Breast epithelium (tissue), 4 donors: ENCODE data around the gene TMEM107. TPM values are rescaled to one million over a fixed set of nuclear protein-coding genes. Genes with fewer than 3 reads are reported as not detected.

ENCODE experiments used
- DNase-seq, 2 donors: peaks; one replicate each; pipeline ENCODE4 v3.0.0-alpha.2; 2019; ENCODE audit warnings: low spot score in 2 of 2
- H3K27ac ChIP-seq, 2 donors: fragments of 200-600 bp; sonication (generic) in 1 of 2; one replicate each; pipeline ENCODE4 v1.5.1; 2016 to 2019; ENCODE audit warnings: mild to moderate bottlenecking in 1 of 2
- H3K27me3 ChIP-seq, 2 donors: fragments of 200-600 bp; sonication (generic) in 1 of 2; one replicate each; pipeline versions ENCODE4 v1.5.1 to v1.6.0; 2017 to 2019; ENCODE audit warnings: control low read depth in 1 of 2, mild to moderate bottlenecking in 1 of 2
- H3K36me3 ChIP-seq: fragments of 200-600 bp; one replicate; pipeline ENCODE4 v1.5.1; 2019
- H3K4me1 ChIP-seq, 2 donors: fragments of 200-600 bp; sonication (generic); one replicate each; pipeline ENCODE4 v1.5.1; 2016 to 2019; ENCODE audit warnings: control low read depth in 1 of 2
- H3K4me3 ChIP-seq, 3 donors: fragments of 200-600 bp; sonication (generic); 1 replicate in 2 of 3; 2 replicates in 1 of 3; pipeline ENCODE4 v1.5.1; 2016 to 2019; ENCODE audit warnings: mild to moderate bottlenecking in 3 of 3, moderate library complexity in 2 of 3
- H3K9me3 ChIP-seq, 2 donors: fragments of 200-600 bp; sonication (generic) in 1 of 2; one replicate each; pipeline ENCODE4 v1.5.1; 2016 to 2019; ENCODE audit warnings: control low read depth in 1 of 2
- CTCF ChIP-seq, 3 donors: fragments of 450-650 bp; IDR thresholded peaks; one replicate each; pipeline ENCODE4 v1.5.1; 2016 to 2017; ENCODE audit warnings: antibody characterized with exemption in 3 of 3, mild to moderate bottlenecking in 3 of 3, moderate library complexity in 3 of 3
- POLR2A ChIP-seq: fragments of 450-650 bp; IDR thresholded peaks from one replicate; pipeline ENCODE4 v1.6.1; 2016; ENCODE audit warnings: antibody characterized with exemption, mild to moderate bottlenecking, moderate library complexity
- POLR2AphosphoS5 ChIP-seq, 3 donors: sonication (generic); formaldehyde crosslinking; IDR thresholded peaks; one replicate each; pipeline ENCODE4 v1.6.1; 2017; ENCODE audit warnings: antibody characterized with exemption in 3 of 3
- intact Hi-C: fragments of 100-400 bp; cut with DNase I; formaldehyde crosslinking; loops from one replicate; pipeline ENCODE4 v1.15.1; 2023; ENCODE audit warnings: low total_unique reads
- total RNA-seq, 3 donors: library from RNA; depleted of rRNA; stranded (reverse); fragments of >200 nt; gene quantifications; one replicate each; pipeline ENCODE4 v1.1.0, GENCODE V29; 2016

The TMEM107 gene
- total RNA-seq, 3 donors from 2014 or later, result 15.7 to 83.1 (median 41.0) TPM

- TF ChIP-seq POLR2AphosphoS5 (IDR thresholded peaks at IDR 0.05) (no peak), CTCF (IDR thresholded peaks at IDR 0.05) (no peak), POLR2A (no peak)
- H3K4me1 ChIP-seq, result peaks cover 9 to 10% of the 10 kb centered on the region in 2 donors
- H3K27ac ChIP-seq, result no peak overlapping the region
- no peak overlapping the region for H3K4me3 ChIP-seq
- no peak for DNase-seq
- H3K27me3 ChIP-seq, result no peaks in the 10 kb centered on the region
- H3K36me3 ChIP-seq, result no peaks in the 10 kb centered on the region
- intact Hi-C loops, result no loop called here
- H3K9me3 ChIP-seq, result no peaks in the 10 kb centered on the region
These were observed 8.7 kb downstream of the TMEM107 start for GRCh38 chr17:8167526-8167925.

- intact Hi-C loops, result no loop called here
- peak overlapping the region; percentile 4 to 44 for H3K27ac ChIP-seq
- H3K4me1 ChIP-seq, result peaks cover 9 to 11% of the 10 kb centered on the region in 2 donors
- H3K27me3 ChIP-seq, result no peaks in the 10 kb centered on the region
- no peaks in the 10 kb centered on the region for H3K36me3 ChIP-seq
- H3K4me3 ChIP-seq, result no peak overlapping the region
- no peaks in the 10 kb centered on the region for H3K9me3 ChIP-seq
- no peak for DNase-seq
- TF ChIP-seq POLR2A (no peak), CTCF (IDR thresholded peaks at IDR 0.05) (no peak), POLR2AphosphoS5 (IDR thresholded peaks at IDR 0.05) (no peak)
These were observed 9.4 kb downstream of the TMEM107 start for GRCh38 chr17:8166731-8167130.

- Histone ChIP-seq H3K4me3 (peak overlapping the region in 1 of 3 donors; percentile 47), H3K27me3 (no peaks in the 10 kb centered on the region), H3K36me3 (no peaks in the 10 kb centered on the region), H3K4me1 (peaks cover 14 to 21% of the 10 kb centered on the region in 2 donors), H3K9me3 (no peaks in the 10 kb centered on the region), H3K27ac (peak overlapping the region; percentile 99 to 100)
- intact Hi-C loops, result no loop called here
- DNase-seq, result no peak
- TF ChIP-seq CTCF (IDR thresholded peaks at IDR 0.05), result no peak
- no peak for TF ChIP-seq POLR2A
- no peak for TF ChIP-seq POLR2AphosphoS5 (IDR thresholded peaks at IDR 0.05)
These were observed 11.4 kb downstream of the TMEM107 start for GRCh38 chr17:8164815-8165131.

GRCh38 chr17:8163978-8164814 is 12.0 kb downstream of the TMEM107 start:
- intact Hi-C loops, result no loop called here
- peak overlapping the region; percentile 99 to 100 for H3K27ac ChIP-seq
- no peaks in the 10 kb centered on the region for H3K27me3 ChIP-seq
- peaks cover 14 to 21% of the 10 kb centered on the region in 2 donors for H3K4me1 ChIP-seq
- no peaks in the 10 kb centered on the region for H3K36me3 ChIP-seq
- peak in 1 of 2 donors; percentile 82 for DNase-seq
- no peaks in the 10 kb centered on the region for H3K9me3 ChIP-seq
- peak overlapping the region in 1 of 3 donors; percentile 47 for H3K4me3 ChIP-seq
- peak in 1 of 3 donors; percentile 52 for TF ChIP-seq POLR2AphosphoS5 (IDR thresholded peaks at IDR 0.05)
- TF ChIP-seq CTCF (IDR thresholded peaks at IDR 0.05), result no peak
